PC-3 (cell line): ENCODE measurements around the gene YPEL1.

Experiments used
- CTCF ChIP-seq: fragments of 300-600 bp; sonication (generic); conservative IDR thresholded peaks from 2 replicates; pipeline ENCODE4 v1.5.1; 2017; ENCODE audit warnings: antibody characterized with exemption, low read depth, mild to moderate bottlenecking, low read length
- EZH2 ChIP-seq: fragments of 300-600 bp; sonication (generic); IDR thresholded peaks from one replicate; pipeline ENCODE4 v1.6.1; 2017; ENCODE audit warnings: antibody characterized with exemption, mild to moderate bottlenecking, low read length; ENCODE audit not compliant: unreplicated experiment

GRCh38 chr22:21713428-21714058 lies 22.1 kb downstream of the YPEL1 start:
- TF ChIP-seq CTCF = no peak
- TF ChIP-seq EZH2 = no peak
